GM15510 (cell line): ENCODE data around the gene PP2D1.

Source experiments
- POLR2A ChIP-seq: IDR thresholded peaks from 3 replicates; pipeline ENCODE4 v1.6.1; 2011; ENCODE audit warnings: borderline replicate concordance; ENCODE audit not compliant: insufficient read length; ENCODE audit errors: extremely low read depth

Gene PP2D1, protein sequence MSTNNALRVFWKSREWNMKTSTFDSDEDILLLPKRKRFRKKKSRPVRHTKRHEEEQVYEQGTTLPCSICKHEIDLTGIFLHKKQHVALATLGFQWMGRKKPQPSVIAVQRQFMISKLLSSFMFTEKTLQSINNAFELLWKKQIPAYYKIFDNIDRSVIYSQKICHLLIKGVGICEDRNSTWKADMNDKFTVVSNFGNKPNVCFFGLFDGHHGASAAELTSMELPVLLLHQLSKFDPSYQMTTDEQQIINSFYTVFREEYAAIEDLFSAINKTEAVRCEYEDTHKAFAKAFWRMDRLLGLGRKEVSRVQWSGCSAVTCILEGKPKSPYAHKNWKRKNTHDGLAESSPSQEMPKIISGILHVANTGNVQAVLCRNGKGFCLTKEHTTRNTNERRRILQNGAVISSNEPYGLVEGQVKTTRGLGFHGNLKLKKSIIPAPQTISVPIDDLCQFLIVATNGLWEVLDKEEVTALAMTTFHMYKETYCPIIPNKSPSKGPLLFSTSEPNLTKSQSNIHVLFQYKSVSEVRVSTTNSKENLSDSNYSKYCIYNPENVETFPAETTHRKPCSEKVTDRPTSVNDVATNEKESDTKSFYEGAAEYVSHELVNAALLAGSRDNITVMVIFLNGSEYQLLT

DNA sequence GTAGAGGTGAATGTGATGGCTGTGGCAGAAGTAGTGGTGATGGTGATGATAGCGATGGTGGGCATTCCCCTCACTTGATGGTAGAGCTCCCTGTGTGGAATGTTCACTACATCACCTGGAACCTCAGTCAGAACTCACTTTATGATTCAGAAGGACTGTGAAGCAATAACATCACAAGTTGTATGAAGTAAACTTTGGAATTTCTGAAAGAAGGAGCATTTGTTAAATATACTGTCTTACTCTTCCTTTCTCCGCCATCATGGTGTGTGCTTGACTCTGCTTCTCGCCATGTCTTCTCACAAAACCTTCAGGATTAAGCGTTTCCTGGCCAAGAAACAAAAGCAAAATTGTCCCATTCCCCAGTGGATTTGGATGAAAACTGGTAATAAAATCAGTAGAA is at the start of gene PP2D1:
Gene PP2D1 (minus strand): TSS at position 101 of the 400 bp plus-strand sequence. CDS start 192 bp downstream, outside the sequence.
- no peak for TF ChIP-seq POLR2A

DNA sequence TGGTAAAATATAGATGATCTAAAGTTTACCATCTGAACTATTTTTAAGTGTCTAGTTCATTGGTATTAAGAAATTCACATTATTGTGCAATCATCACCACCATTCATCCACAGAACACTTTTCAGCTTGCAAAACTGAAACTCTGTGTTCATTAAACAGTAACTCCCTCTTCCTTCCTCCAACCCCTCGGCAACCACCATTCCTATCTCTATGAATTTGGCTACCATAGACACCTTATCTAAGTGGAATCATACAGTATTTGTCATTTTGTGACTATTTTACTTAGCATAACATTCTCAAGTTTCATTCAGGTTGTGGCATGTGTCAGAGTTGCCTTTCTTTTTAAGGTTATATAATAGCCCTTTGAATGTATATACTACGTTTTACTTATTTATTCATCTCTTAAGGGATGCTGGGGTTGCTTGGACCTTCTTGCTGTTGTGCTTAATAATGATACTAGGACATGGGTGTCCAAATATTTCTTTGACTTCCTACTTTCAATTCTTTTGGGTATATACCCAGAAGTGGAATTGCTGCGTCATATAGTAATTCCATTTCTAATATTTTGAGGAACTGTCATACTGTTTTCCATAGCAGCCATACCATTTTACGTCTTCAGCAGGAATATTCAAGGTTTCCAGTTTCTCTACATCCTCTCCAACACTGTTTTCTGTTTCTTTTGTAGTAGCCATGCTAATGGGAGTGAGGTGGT is 49.1 kb upstream of the PP2D1 start:
- no peak for TF ChIP-seq POLR2A

DNA sequence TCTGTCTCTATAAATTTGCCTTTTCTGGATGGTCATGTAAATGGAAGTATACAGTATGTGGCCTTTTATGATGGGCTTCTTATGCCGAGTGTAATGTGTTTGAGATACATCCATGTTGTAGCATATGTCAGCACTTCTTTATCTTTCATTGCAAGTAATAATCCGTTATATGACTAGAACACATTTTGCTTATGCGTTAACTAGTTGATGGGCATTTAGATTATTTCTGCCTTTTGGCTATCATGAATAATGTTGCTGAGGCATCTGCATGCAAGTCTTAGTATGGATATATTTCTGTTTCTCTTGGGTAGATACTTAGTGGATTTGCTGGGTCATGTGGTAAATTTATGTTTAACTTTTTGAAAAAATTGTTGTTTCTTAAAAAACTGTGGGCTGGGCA is 47.9 kb upstream of the PP2D1 start:
- no peak for TF ChIP-seq POLR2A

DNA sequence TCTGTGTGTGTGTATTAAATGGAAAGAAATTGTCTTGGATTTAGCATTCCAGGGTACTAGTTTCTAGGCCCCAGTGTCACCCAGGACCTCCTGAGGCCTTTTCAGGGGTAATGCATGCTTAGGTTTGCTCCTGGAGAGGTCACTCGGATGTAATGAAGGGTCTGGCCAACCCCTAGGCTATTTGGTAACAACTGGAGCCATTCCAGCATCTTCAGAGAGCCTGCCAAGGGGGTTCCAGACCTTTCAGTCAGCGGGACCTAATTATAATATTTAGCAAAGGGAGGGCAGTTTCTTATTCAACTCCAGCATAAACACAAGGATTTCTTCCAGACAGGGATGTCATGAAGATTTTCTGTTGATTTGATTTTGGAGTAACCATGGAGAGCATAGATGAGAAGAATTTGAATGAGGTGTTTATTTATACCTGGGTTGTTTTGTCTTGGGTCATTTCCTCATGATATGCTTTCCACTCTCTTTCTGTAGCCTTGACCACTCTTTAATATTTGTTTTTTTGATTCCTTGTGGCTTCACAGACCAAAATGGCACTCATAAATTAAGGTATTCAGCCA is 45.6 kb upstream of the PP2D1 start:
- no peak for TF ChIP-seq POLR2A

DNA sequence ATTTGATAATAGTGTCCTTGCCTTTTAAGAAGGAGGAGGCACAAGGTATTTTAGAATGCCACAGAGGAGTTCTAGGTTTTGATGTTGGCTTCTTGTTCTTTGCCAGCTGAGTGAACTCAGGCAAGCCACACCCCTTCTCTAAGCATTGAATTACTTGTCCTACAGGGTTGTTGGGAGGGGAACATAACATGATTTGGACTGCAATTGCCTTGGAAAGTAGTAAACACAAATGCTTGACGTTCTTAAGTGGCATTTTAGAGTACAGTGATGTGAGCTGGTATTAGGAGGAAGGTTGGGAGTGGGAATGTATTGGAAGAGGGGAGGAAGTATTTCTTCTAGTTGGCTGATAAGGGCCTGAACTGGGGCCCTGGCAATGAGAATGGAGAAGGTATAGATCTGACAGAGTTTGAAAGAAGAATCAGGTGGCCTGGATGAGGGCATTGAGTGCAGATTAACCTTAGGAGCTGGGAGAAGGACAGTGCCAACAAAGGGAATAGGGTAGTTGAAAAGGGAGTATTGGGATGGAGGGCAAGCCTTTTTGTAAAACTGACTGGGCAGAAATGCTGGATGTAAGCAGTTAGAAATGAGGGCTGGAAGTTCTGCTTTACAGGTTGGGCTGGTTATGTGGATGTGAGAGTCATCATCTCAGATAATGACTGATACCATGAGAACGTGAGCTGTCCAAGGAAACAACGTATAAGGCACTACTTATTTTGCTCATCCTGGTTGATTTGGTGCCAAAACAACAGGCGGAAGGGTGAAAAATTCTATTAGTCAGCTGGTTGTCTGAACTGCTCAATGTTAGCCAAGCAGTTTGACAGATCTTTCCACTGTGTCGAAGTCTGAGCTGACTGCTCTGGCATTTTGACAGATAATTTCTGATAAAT is 44.9 kb upstream of the PP2D1 start:
- TF ChIP-seq POLR2A = no peak

DNA sequence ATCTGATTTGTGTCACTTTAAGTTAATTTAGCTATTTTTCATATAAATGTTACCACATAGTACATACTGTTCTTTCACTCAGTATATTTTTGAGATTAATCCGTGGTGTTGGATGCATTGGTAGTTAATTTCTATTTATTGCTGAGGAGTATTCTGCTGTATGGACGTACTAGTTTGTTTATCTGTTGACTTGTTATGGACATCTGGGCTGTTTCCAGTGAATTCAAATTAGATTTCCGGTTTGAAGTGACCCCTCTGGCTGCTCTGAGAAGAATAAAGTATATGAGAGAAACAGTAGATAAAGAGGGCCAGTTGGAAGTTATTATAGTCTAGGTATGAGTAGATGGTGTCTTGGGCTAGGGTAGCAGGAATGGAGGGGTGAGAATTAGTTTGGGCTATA is 43.8 kb upstream of the PP2D1 start:
- TF ChIP-seq POLR2A = no peak

DNA sequence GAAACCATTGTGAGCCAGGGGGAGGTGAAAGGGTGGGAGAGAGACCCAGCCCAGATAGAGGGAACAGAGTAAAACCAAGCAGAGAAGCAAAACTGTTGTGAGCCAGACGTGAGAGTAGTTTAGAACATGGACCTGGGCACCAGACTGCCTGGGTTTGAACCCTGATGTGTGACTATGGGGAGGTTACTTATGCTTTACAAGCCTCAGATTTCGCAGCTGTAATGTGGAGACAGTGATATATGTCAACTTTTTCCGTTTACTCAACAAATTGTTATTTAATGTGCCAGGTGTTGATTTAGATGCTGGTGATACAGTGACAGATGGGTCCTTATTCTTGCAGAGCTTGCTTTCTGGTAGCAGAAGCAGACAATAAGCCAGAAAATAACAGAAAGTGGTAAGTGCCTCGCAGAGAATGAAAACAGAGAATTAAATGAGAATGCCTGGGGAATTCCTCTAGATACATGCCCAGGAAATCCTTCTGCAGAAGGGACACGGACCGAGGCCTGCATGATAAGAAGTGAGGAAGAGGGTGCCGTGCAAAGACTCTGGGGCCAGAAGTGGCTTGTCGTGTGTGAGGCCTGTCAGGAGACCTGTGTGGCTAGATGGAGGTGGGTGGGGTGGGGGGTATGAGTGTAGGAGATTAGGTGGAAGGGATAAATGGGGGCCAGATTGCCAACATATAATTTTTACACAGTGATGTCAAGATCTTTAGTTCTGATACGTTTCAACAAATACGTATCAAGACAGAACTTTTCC is 43.1 kb upstream of the PP2D1 start:
- TF ChIP-seq POLR2A = no peak

DNA sequence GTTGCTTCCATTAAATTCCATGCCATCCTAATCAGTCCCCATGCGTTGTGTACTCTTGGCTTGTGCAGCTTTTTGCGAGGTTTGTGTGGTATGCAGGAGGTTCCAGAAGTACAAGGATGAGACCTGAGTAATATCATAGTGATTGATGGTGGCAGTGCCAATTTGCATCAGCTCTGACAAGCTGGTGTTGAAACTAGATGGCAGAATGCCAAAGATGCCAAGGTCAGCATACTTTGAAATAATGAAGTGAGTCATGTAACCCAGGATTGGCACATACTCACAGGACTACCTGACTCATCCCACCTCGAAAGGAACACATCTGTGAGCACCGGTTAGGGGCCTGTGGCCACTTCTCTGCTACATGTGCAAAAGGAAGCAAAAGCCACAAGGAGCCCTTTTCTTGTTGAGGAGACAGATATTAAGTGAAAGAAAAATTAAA is 42.5 kb upstream of the PP2D1 start:
- no peak for TF ChIP-seq POLR2A

DNA sequence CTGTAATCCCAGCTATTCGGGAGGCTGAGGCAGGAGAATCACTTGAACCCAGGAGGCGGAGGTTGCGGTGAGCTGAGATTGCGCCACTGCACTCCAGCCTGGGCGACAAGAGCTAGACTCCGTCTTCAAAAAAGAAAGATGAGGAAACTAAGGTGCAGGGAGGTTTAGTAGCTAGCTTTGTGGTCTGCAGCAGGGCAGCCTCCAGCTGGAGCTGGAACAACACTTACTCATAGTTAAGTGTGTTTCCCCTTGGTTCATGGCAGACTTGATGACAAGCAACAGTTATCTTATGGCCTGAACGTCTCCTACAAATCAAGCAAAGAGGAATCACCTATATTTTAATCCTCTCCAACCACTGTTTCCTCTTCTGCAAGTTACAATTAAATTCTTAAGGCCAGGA is 40.8 kb upstream of the PP2D1 start:
- no peak for TF ChIP-seq POLR2A

DNA sequence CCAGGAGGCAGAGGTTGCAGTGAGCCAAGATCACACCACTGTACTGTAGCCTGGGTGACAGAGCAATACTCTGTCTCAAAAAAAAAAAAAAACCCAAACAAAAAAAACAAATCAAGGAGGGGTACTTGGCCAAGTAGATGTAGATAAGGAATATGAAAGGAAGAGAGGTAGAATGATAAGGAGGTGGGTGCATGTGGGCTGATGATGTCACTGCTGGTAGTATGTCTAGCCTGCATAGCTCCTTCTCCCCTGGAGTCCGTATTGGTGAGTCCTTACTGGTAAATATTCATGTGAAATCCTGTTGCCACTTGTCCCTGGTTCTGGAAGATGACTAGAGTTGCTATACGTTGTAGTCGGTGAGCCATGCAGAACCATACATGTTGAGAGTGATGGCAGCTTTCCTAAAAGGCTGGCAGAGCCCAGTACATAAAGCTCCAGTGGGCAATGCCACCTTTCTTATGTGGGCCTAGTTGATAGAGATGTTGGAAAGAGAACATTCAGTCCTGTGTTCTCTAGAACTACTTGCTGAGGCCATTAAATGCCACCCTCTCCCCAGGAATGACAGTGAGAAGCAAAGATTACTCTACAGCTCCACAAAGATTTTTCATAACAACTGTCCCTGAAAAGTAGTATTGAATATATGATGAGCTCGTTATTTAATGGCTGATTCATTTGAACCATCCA is 39.2 kb upstream of the PP2D1 start:
- no peak for TF ChIP-seq POLR2A

DNA sequence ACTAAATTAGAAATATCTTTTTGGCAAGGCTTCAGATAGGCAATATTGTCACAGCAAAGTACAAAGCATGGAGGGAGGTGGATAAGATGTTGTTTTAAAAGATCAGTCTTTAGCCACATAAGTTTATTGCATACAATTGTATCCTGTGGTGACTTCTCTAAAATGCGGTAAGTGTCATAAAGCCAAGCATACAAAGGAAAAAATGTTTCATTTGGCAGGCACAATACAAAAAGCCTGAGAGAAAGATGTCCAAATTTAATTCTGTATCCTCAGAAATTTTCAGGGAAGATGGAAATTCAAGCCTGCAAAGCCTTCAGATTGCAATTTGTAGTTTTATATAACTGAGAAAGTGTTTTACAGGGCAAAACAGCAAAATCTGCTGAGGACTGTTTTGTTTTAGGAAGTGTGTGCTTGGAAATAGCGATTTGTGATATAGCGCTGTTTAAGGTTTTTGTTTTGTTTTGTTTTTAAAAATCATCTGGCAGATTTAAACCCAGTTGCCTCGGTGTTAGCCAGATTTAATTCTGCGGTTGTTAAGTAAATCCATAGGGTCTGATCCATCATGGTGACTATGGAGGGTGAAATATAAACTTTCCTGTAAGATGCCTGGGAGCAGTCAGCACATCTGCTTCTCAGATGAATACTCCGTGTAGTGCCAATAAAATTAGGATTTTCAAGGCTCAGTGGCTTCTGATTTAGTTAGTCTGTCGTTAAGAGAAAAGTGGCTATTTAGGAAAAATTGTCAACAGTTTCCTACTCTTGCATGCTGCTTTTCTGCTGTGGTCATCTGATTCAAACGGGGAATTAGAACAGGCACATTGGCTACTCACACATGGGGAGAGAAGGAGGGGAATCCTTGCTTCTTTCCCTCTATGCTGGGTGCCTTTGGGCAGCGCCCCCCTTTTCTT is 36.2 kb upstream of the PP2D1 start:
- no peak for TF ChIP-seq POLR2A

DNA sequence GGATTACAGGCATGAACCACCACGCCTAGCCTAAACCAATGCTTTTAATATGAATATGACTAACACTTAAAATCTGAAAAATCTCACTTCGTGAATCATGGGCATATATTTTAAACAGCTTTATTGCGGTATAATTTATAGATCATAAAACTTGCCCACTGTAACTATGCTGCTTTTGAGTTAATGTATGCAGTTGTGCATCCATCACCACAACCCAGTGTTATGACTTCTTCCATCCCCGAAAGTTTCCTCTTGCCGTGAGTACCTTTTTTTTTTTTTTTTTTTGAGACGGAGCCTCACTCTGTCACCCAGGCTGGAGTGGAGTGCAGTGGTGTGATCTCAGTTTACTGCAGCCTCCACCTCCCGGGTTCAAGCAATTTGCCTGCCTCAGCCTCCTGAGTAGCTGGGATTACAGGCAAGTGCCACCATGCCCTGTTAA is 35.3 kb upstream of the PP2D1 start:
- TF ChIP-seq POLR2A = no peak
